T-helper 1 cell treated with Interleukin-12 subunit alpha and Interleukin-12 subunit beta and Interleukin-4 antibody, amounts not matched to agents 30 μg/mL and 1 μg/mL, for 36 hours (primary cell): ENCODE results near the gene TMEM63A.
"Not testable (repeated sequence)": the region's sequence is repeated elsewhere in the genome, so short reads cannot be mapped to it uniquely, and the experiment has no call there.

Source experiments
- H3K27ac Mint-ChIP-seq: one replicate; pipeline ENCODE4 v1.8.0; 2021; ENCODE audit warnings: mild to moderate bottlenecking, mixed read lengths
- H3K27me3 Mint-ChIP-seq: one replicate; pipeline ENCODE4 v1.8.0; 2021; ENCODE audit warnings: low read depth, mixed read lengths
- H3K36me3 Mint-ChIP-seq: one replicate; pipeline ENCODE4 v1.8.0; 2021; ENCODE audit warnings: low read depth, mixed read lengths
- H3K4me1 Mint-ChIP-seq: one replicate; pipeline ENCODE4 v1.8.0; 2021; ENCODE audit warnings: low read depth, mixed read lengths
- H3K4me3 Mint-ChIP-seq: one replicate; pipeline ENCODE4 v1.8.0; 2021; ENCODE audit warnings: mild to moderate bottlenecking, moderate library complexity, mixed read lengths
- H3K9me3 Mint-ChIP-seq: one replicate; pipeline ENCODE4 v1.8.0; 2021; ENCODE audit warnings: mixed read lengths

Gene TMEM63A

DNA sequence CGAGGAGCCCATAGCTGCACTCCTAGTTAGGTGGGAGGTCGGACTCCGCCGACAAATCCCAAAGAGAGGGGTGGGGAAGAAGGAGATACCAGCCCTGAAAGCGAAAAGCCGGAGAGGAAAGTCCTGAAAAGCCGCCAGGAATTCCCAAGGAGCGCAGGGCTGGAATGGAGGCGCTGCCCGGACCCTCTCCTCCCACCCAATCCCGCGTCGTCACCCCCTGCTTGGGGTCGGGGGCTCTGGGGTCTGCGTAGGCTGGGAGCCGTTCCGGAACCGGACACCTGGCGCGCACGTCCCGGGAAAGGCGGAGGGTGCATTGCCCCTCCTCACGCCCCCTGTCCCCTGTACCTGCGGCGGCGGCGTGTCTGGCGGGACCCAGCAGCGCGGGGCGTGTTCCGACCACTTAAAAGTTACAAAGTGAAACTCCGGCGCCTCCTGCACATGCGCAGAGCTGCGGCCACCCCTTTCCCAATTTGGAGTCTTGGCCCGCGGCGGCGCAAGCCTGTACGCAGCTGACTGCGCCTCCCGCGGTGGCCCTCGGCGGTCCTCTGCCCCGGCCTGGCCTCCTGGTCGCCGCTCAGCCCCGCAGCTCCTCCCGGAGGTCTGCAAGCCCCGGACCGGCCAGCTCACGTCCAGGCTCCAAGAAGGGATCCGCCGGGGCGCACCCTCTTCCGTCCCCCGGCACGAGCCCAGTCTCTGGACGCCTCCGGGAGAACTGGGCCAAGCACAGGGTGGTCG is at the start of gene TMEM63A:
Gene TMEM63A (minus strand): TSS at position 422 of the 735 bp plus-strand sequence. CDS start 4,800 bp downstream, outside the sequence.
- Mint-ChIP-seq H3K27me3 (peaks cover 21% of the 10 kb centered on the region), H3K4me3 (peak within 1 kb of the TSS; percentile 89), H3K4me1 (peaks cover 44% of the 10 kb centered on the region), H3K27ac (peak within 1 kb of the TSS; percentile 83), H3K9me3 (no peaks in the 10 kb centered on the region), H3K36me3 (peaks cover 21% of the 10 kb centered on the region)

DNA sequence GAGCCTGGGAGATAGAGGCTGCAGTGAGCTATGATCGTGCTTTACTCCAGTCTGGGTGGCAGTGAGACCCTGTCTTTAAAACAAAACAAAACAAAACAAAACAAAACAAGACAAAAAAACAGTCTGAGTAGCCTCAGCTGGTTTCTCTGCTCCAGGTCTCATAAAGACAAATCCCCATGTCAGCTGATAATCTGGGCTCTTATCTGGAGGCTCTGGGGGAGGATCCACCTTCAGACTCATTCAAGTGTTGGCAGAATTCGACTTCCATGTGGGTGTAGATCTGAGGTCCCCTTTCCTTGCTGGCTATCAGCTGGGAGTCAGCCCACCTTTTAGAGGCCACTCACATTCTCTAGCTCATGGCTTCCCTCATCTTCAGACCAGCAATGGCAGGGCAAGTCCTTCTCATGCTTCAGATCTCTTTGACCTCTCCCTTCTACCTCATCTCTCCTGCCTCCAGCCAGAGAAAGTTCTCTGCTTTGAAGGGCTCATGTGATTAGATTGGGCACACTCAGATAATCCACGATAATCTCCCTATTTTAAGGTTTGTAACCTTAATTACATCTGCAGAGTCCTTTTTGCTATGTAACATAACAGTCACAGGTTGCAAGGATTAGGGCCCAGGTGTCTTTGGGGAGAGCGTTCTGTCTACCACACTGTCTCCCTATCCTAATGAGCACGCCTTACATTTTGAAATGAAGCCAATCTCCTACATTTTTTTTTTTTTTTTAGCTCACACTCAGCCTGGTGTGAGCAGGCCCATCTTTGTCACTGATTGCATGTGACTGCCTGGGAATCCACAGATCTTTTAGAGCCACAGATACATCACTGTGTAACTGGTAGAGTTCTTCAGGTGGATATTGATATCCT is 49.3 kb upstream of the TMEM63A start:
- Mint-ChIP-seq H3K9me3 (no peaks in the 10 kb centered on the region), H3K27me3 (no peaks in the 10 kb centered on the region), H3K27ac (no peak overlapping the region), H3K4me1 (peaks cover 20% of the 10 kb centered on the region), H3K36me3 (no peaks in the 10 kb centered on the region), H3K4me3 (no peak overlapping the region)

DNA sequence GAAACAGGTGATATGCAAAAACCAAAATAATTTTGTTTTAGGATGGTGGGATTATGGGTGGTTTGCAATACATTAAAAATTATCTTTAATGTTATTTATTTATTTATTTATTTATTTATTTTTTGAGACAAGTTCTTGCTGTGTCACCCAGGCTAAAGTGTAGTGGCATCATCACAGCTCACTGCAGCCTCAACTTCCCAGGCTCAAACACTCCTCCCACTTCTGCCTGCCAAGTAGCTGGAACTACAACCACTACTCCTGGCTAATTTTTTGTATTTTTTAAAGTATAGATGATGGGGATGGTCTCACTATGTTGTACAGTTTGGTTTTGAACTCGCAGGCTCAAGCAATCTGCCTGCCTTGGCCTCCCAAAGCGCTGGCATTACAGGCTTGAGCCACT is 48.4 kb upstream of the TMEM63A start:
- Mint-ChIP-seq H3K9me3 (no peaks in the 10 kb centered on the region), H3K36me3 (no peaks in the 10 kb centered on the region), H3K4me3 (no peak overlapping the region), H3K4me1 (peaks cover 24% of the 10 kb centered on the region), H3K27ac (no peak overlapping the region), H3K27me3 (no peaks in the 10 kb centered on the region)

DNA sequence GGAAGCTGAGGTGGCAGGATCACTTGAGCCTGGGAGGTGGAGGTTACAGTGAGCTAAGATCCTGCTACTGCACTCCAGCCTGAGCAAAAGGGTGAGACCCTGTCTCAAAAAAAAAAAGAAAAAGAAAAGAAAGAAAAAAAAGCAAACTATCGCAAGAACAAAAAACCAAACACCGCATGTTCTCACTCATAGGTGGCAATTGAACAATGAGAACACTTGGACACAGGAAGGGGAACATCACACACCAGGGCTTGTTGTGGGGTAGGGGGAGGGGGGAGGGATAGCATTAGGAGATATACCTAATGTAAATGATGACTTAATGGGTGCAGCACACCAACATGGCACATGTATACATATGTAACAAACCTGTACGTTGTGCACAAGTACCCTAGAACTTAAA is 47.3 kb upstream of the TMEM63A start:
- peaks cover 29% of the 10 kb centered on the region for H3K4me1 Mint-ChIP-seq
- H3K27ac Mint-ChIP-seq, H3K4me3 Mint-ChIP-seq, H3K9me3 Mint-ChIP-seq, H3K27me3 Mint-ChIP-seq, H3K36me3 Mint-ChIP-seq: not testable (repeated sequence)

DNA sequence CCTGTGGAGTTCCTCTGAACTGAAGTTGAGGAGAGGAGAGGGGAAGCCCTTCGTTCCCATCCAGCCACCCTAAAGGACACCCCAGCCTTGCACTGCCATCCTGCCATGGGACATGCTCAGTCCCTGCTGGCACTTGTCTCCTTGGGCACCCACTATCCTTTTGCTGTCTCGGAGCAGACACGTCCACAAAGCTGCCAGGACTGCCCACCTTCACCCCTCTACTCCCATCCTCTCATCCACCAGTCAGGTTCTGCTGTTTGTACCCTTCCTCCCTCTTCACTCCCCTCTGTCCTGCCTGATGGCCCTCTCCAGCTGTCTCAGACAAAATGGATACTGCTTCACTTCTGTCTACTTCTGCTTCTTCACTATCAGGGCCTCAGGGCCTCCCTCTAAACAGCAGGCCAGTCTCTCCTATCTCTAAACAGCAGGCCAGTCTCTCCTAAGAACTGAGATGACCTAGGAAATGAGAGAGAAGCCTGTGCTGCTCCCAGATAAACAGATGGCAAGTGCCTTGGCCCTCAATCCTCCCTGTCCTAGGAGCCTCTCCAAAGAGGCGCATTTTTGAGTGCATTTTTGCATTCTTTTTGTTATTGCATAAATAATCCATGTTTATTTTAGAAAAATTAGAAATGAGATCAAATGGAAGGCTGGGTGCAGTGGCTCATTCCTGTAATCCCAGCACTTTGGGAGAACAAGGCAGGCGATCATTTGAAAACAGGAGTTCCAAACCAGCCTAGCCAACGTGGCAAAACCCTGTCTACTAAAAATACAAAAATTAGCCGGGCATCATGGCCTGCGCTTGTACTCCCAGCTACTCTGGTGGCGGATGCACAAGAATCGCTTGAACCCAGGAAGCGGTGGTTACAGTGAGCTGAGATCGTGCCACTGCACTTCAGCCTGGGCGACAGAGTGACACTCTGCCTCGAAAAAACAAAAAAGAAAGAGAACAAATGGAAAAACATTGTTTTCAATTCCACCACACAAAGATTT is 46.3 kb upstream of the TMEM63A start:
- H3K27ac Mint-ChIP-seq = peak overlapping the region; percentile 81

DNA sequence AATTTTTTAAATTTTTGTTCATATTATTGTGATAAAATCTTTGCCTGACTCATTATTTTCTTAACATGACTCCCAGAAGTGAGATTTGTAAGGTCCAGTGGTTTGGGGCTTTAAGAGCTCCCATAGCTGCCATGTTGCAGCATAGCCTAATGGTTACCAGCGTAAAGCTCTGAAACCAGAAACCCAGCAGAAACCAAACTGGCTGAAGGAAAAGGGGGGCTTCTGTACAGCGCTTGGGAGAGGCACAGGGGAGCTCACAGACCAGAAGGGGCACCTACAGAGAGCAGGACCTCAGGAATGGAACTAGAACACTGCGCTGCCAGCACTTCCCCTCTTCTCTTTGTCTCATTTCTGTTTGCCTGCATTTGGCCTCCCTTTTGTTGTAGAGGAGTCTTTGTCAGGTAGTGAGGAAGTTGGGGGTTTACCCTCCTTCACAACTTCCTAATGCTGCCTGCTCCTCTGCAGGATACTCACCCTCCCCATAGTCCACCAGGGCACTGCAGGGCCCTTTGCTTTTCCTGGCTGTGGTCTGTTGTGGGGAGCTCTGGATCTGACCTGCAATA is 44.5 kb upstream of the TMEM63A start:
- Mint-ChIP-seq H3K27me3 (no peaks in the 10 kb centered on the region), H3K36me3 (peaks cover 7% of the 10 kb centered on the region), H3K4me1 (peaks cover 36% of the 10 kb centered on the region), H3K4me3 (peak overlapping the region; percentile 40), H3K27ac (no peak overlapping the region), H3K9me3 (no peaks in the 10 kb centered on the region)

More for the DNA sequence above, 46.3 kb upstream of the TMEM63A start:
- peak overlapping the region; percentile 37 for H3K4me3 Mint-ChIP-seq
- no peaks in the 10 kb centered on the region for H3K9me3 Mint-ChIP-seq
- no peaks in the 10 kb centered on the region for H3K36me3 Mint-ChIP-seq
- peaks cover 29% of the 10 kb centered on the region for H3K4me1 Mint-ChIP-seq
- H3K27me3 Mint-ChIP-seq = no peaks in the 10 kb centered on the region

DNA sequence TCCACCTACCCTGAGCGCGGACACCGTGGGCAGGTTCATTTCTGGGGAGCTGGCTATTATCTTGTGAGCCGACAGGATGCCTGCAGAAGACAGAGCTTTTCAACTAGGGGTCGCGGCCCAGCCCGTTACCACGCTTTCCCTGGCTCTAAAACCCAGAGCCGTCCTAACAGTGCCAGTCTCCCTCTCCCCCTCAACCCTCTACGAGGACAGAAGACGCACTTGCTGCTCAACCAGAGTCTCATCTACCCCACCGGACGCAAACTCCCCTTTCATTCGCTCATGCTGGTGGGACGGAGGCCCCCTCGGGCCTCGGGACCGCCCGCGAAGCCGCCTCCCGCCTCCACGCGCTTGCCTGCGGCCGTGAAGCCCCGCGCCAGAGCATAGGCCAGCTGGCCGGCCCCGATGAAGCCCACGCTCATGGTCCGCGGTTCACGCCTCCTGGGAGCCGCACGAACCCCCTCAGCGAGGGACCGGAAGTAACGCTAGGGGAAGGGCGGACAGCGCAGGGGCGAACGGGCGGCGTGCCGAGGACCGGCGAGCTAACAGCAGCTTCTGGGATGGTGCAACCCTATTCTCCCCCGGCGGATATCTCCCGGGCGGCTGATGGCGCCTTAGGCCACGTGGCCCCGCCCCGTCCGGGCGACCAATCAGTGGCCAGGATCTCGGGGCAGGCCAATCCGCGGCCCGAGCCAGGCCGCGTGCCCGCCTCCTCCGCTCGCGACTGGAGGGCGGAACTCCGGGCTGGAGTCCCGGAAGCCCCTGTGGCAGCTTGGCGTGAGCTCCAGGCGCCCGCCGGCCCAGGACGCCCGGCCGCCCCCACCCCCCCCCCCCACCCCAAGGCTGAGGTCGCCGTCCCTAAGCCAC is 41.7 kb upstream of the TMEM63A start, which contains the start of gene PYCR2:
Gene PYCR2 (minus strand): TSS at position 559 of the 864 bp plus-strand sequence. CDS start 140 bp downstream, at position 419.
- Mint-ChIP-seq H3K4me3 (peak within 1 kb of the TSS; percentile 92), H3K36me3 (peaks cover 20% of the 10 kb centered on the region), H3K27ac (peak within 1 kb of the TSS; percentile 92), H3K27me3 (no peaks in the 10 kb centered on the region), H3K4me1 (peaks cover 41% of the 10 kb centered on the region), H3K9me3 (no peaks in the 10 kb centered on the region)

- Mint-ChIP-seq H3K27me3 (no peaks in the 10 kb centered on the region), H3K27ac (peak overlapping the region; percentile 92), H3K4me1 (peaks cover 36% of the 10 kb centered on the region), H3K36me3 (peaks cover 23% of the 10 kb centered on the region), H3K4me3 (peak overlapping the region; percentile 92), H3K9me3 (no peaks in the 10 kb centered on the region)
Observed at GRCh38 chr1:225923381-225923691, 41.2 kb upstream of the TMEM63A start.

- Mint-ChIP-seq H3K27ac (peak overlapping the region; percentile 67), H3K4me3 (no peak overlapping the region), H3K36me3 (peaks cover 31% of the 10 kb centered on the region), H3K9me3 (no peaks in the 10 kb centered on the region), H3K27me3 (no peaks in the 10 kb centered on the region), H3K4me1 (peaks cover 33% of the 10 kb centered on the region)
Observed at GRCh38 chr1:225921734-225922709, 39.8 kb upstream of the TMEM63A start.

DNA sequence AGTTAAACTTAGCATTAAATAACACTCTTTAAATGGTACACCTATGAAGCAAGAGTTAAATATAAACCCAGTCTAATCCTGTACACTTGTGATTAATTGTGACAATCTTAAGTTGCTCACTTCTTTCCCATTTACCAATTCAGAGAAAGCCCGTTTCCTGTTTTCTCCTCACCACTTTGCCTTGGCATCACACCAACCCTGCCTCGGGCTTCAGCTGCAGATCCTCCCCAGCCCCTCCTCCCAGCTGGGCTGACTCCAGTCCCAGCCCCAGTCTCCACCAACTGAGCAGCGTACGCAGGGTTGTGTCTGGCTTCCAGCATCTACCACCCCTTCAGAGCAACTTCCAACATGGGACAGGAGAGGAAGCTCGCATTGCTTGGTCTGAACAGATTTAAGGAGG is 37.7 kb upstream of the TMEM63A start:
- H3K27ac Mint-ChIP-seq = peak overlapping the region; percentile 36
- H3K4me3 Mint-ChIP-seq = peak overlapping the region; percentile 25
- no peaks in the 10 kb centered on the region for H3K27me3 Mint-ChIP-seq
- H3K4me1 Mint-ChIP-seq = peaks cover 22% of the 10 kb centered on the region
- no peaks in the 10 kb centered on the region for H3K9me3 Mint-ChIP-seq
- H3K36me3 Mint-ChIP-seq = peaks cover 41% of the 10 kb centered on the region

GRCh38 chr1:225918280-225918679 is 36.1 kb upstream of the TMEM63A start:
- Mint-ChIP-seq H3K9me3 (no peaks in the 10 kb centered on the region), H3K4me1 (peaks cover 19% of the 10 kb centered on the region), H3K27me3 (no peaks in the 10 kb centered on the region), H3K4me3 (no peak overlapping the region), H3K36me3 (peaks cover 42% of the 10 kb centered on the region), H3K27ac (no peak overlapping the region)

DNA sequence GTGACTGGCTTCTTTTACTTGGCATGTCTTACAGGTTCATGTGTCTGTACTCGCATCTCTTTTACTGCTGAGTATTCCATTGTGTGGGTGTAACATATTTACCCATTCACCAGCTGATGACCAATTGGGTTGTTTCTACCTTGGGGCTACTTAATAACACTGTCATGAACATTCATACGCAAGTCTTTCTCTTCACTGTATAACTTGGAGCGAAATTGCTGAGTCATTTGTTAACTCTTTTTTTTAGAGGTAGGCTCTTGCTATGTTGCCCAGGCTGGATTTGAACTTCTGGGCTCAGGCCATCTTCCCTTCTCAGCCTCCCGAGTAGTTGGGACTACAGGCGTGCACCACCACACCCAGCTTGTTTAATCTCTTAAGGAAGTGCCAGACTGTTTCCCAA is 35.4 kb upstream of the TMEM63A start:
- Mint-ChIP-seq H3K27me3 (no peaks in the 10 kb centered on the region), H3K27ac (no peak overlapping the region), H3K36me3 (peaks cover 41% of the 10 kb centered on the region), H3K4me3 (no peak overlapping the region), H3K9me3 (no peaks in the 10 kb centered on the region), H3K4me1 (peaks cover 15% of the 10 kb centered on the region)
